Fibroblast of lung (primary cell): Measurements from ENCODE around the gene IRF4. TPM values are rescaled to one million over a fixed set of nuclear protein-coding genes. Genes with fewer than 3 reads are reported as not detected.

Experiments
- DNase-seq, 2 donors: peaks; one replicate each; pipeline versions ENCODE4 v3.0.0 to v3.0.0-alpha.2; 2010; ENCODE audit warnings: low read depth in 2 of 2
- H2AFZ ChIP-seq: 2 replicates; pipeline ENCODE4 v1.5.1; 2012; ENCODE audit warnings: low read length, control low read depth, inconsistent platforms
- H3K27ac ChIP-seq: 2 replicates; pipeline ENCODE4 v1.5.1; 2011; ENCODE audit warnings: low read length, control low read depth; ENCODE audit not compliant: insufficient read depth
- H3K27me3 ChIP-seq: 2 replicates; pipeline ENCODE4 v1.5.1; 2011; ENCODE audit warnings: mild to moderate bottlenecking, low read length; ENCODE audit not compliant: control insufficient read depth, insufficient read depth
- H3K36me3 ChIP-seq: 2 replicates; pipeline ENCODE4 v1.5.1; 2011; ENCODE audit warnings: low read length; ENCODE audit not compliant: control insufficient read depth, insufficient read depth
- H3K4me1 ChIP-seq: 2 replicates; pipeline ENCODE4 v1.5.1; 2011; ENCODE audit warnings: low read length; ENCODE audit not compliant: control insufficient read depth, insufficient read depth; ENCODE audit errors: extremely low read depth
- H3K4me2 ChIP-seq: 2 replicates; pipeline ENCODE4 v1.5.1; 2011; ENCODE audit warnings: low read length, control low read depth; ENCODE audit not compliant: insufficient read depth; ENCODE audit errors: extremely low read depth
- H3K4me3 ChIP-seq, 4 experiments: fragments of 200-600 bp in 1 of 4; sonication (generic) in 1 of 4; replicated peaks in 1 of 4; 2 replicates each; pipeline ENCODE4 v1.5.1; 2011 to 2016; ENCODE audit warnings: low read length in 4 of 4, low read depth in 3 of 4, mild to moderate bottlenecking in 3 of 4, control low read depth in 2 of 4, inconsistent platforms in 1 of 4, mixed read lengths in 1 of 4; ENCODE audit not compliant: insufficient read depth in 1 of 4; ENCODE audit errors: control extremely low read depth in 1 of 4
- H3K79me2 ChIP-seq: 2 replicates; pipeline ENCODE4 v1.5.1; 2012; ENCODE audit warnings: mild to moderate bottlenecking, low read length, inconsistent platforms; ENCODE audit not compliant: control insufficient read depth, insufficient read depth
- H3K9ac ChIP-seq: 2 replicates; pipeline ENCODE4 v1.5.1; 2011; ENCODE audit warnings: mild to moderate bottlenecking, low read length, control low read depth; ENCODE audit not compliant: insufficient read depth
- H3K9me3 ChIP-seq: 2 replicates; pipeline ENCODE4 v1.5.1; 2012; ENCODE audit warnings: low read depth, low read length; ENCODE audit not compliant: control insufficient read depth, insufficient read depth
- H4K20me1 ChIP-seq: 2 replicates; pipeline ENCODE4 v1.5.1; 2011; ENCODE audit warnings: low read length; ENCODE audit not compliant: control insufficient read depth, insufficient read depth; ENCODE audit errors: extremely low read depth
- CTCF ChIP-seq, 2 donors: IDR thresholded peaks in 1 of 2; conservative IDR thresholded peaks in 1 of 2; 1 replicate in 1 of 2; 2 replicates in 1 of 2; pipeline ENCODE4 v1.5.1; 2011 to 2012; ENCODE audit warnings: low read length in 2 of 2, control low read depth in 1 of 2, inconsistent platforms in 1 of 2, low read depth in 1 of 2, mild to moderate bottlenecking in 1 of 2
- EZH2 ChIP-seq: IDR thresholded peaks from 2 replicates; pipeline ENCODE4 v1.5.1; 2012; ENCODE audit warnings: low read length, control low read depth, mild to moderate bottlenecking; ENCODE audit errors: missing control alignments
- polyA plus RNA-seq, 2 donors: library from polyadenylated mRNA; depleted of rRNA in 1 of 2; stranded (reverse) in 1 of 2; unstranded in 1 of 2; fragments of >200 nt; gene quantifications; 2 replicates each; pipeline ENCODE4 v1.2.1, GENCODE V29; 2011 to 2012; ENCODE audit warnings: missing spikeins in 1 of 2
- total RNA-seq: library from RNA; depleted of rRNA; stranded (reverse); fragments of >200 nt; gene quantifications from 2 replicates; pipeline ENCODE4 v1.2.1, GENCODE V29; 2014

The IRF4 gene
- total and polyA plus RNA-seq, 2 donors (not counting 1 experiment from before 2014, with no cell fraction given): under 0.01 to 0.01 TPM

GRCh38 chr6:362231-362923 is 29.2 kb upstream of the IRF4 start:
- no peak overlapping the region for H3K27ac ChIP-seq
- H2AFZ ChIP-seq: no peak overlapping the region
- H3K4me2 ChIP-seq: no peak overlapping the region
- no peaks in the 10 kb centered on the region for H3K4me1 ChIP-seq
- no peaks in the 10 kb centered on the region for H3K36me3 ChIP-seq
- TF ChIP-seq CTCF (conservative IDR thresholded peaks at IDR 0.05 in 1 of 2, IDR thresholded peaks at IDR 0.05 in 1 of 2; ENCODE audit: low read depth in 1 of 2, low read length in 2 of 2) (no peak), EZH2 (no peak)
- DNase-seq: no peak
- no peaks in the 10 kb centered on the region for H4K20me1 ChIP-seq
- H3K9ac ChIP-seq: no peak overlapping the region
- H3K79me2 ChIP-seq: no peaks in the 10 kb centered on the region
- H3K4me3 ChIP-seq: no peak overlapping the region
- no peaks in the 10 kb centered on the region for H3K9me3 ChIP-seq
- no peaks in the 10 kb centered on the region for H3K27me3 ChIP-seq

GRCh38 chr6:362924-363249 is 28.7 kb upstream of the IRF4 start:
- no peak for DNase-seq
- no peaks in the 10 kb centered on the region for H3K9me3 ChIP-seq
- TF ChIP-seq CTCF (conservative IDR thresholded peaks at IDR 0.05 in 1 of 2, IDR thresholded peaks at IDR 0.05 in 1 of 2; ENCODE audit: low read depth in 1 of 2, low read length in 2 of 2) (no peak), EZH2 (no peak)
- no peaks in the 10 kb centered on the region for H4K20me1 ChIP-seq
- H3K27ac ChIP-seq: no peak overlapping the region
- no peaks in the 10 kb centered on the region for H3K27me3 ChIP-seq
- no peak overlapping the region for H3K4me3 ChIP-seq
- H3K9ac ChIP-seq: no peak overlapping the region
- no peak overlapping the region for H3K4me2 ChIP-seq
- no peaks in the 10 kb centered on the region for H3K79me2 ChIP-seq
- no peaks in the 10 kb centered on the region for H3K36me3 ChIP-seq
- no peaks in the 10 kb centered on the region for H3K4me1 ChIP-seq
- no peak overlapping the region for H2AFZ ChIP-seq

GRCh38 chr6:363291-363690 is 28.3 kb upstream of the IRF4 start:
- Histone ChIP-seq H3K36me3 (no peaks in the 10 kb centered on the region), H3K79me2 (no peaks in the 10 kb centered on the region), H3K4me3 (no peak overlapping the region), H3K9me3 (no peaks in the 10 kb centered on the region), H2AFZ (no peak overlapping the region), H3K27ac (no peak overlapping the region), H3K27me3 (no peaks in the 10 kb centered on the region), H3K4me2 (no peak overlapping the region), H3K9ac (no peak overlapping the region), H4K20me1 (no peaks in the 10 kb centered on the region), H3K4me1 (no peaks in the 10 kb centered on the region)
- DNase-seq: no peak
- TF ChIP-seq CTCF (conservative IDR thresholded peaks at IDR 0.05 in 1 of 2, IDR thresholded peaks at IDR 0.05 in 1 of 2; ENCODE audit: low read depth in 1 of 2, low read length in 2 of 2) (no peak), EZH2 (no peak)
